HG02588 (cell line): Measurements from ENCODE around the gene TNRC6C.
"Not testable (repeated sequence)": the region's sequence is repeated elsewhere in the genome, so short reads cannot be mapped to it uniquely, and the experiment has no call there.

Source experiments
- ATAC-seq: cut with Tn5 transposase; IDR thresholded peaks from one replicate; pipeline ENCODE4 v1.9.1; 2021; ENCODE audit warnings: mild to moderate bottlenecking, moderate library complexity; ENCODE audit not compliant: unreplicated experiment

TNRC6C gene

DNA sequence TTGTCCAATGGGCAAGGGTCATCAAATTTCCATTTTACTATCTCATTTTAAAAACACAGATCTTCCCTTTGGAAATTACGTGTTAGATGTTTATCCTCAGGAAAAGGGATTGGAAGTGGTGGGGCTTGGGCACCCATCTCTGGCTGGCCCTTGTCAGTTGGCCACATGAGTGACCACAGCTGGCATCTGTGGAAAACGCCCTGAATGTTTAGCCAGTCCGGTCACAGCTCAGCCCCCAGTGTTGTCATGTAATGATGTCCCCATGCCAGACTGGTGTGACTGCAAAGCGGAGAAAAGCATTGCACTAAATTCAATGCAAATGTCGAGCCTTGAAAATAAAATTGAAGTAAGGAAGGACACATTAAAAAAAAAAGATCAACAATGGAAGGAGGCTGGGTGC lies 117.0 kb downstream of the TNRC6C start:
- no peak for ATAC-seq

GRCh38 chr17:78079253-78079652 lies 120.8 kb downstream of the TNRC6C start:
- ATAC-seq = no peak

- ATAC-seq = no peak
Observed at GRCh38 chr17:78081551-78081950, 123.0 kb downstream of the TNRC6C start.

- not testable (repeated sequence) for ATAC-seq
Observed at GRCh38 chr17:78082355-78082872, 123.9 kb downstream of the TNRC6C start.

- no peak for ATAC-seq
Observed at GRCh38 chr17:78082988-78083387, 124.5 kb downstream of the TNRC6C start.

DNA sequence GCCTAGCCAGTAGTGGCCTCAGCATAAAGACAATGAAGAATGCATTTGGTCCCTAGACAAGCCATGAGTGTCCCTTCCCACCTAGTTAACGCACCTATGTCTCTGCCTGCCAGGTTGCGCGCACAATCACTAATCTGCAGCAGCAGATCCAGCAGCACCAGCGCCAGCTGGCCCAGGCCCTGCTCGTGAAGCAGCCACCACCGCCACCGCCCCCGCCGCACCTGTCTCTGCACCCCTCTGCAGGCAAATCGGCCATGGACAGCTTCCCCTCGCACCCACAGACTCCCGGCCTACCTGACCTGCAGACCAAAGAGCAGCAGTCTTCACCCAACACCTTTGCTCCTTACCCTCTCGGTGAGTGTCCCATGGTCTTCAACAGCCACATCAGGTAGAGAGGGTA lies 128.2 kb downstream of the TNRC6C start:
- no peak for ATAC-seq

DNA sequence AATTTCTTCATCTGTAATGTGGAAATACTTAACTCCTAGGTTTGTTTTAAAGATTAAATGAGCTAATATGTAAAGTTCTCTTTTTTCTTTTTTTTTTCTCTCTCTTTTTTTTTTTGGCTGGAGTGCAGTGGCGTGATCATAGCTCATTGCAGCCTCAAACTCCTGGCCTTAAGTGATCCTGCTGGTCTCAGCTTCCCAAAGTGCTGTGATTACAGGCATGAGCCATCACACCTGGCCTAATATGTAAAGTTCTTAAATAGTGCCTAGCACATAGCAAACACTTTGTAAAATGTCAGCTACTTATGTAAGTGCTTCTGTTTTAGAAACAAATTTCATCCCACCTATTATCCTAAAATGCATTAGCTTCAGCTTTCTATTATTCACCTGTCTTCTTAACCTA lies 130.0 kb downstream of the TNRC6C start:
- no peak for ATAC-seq

DNA sequence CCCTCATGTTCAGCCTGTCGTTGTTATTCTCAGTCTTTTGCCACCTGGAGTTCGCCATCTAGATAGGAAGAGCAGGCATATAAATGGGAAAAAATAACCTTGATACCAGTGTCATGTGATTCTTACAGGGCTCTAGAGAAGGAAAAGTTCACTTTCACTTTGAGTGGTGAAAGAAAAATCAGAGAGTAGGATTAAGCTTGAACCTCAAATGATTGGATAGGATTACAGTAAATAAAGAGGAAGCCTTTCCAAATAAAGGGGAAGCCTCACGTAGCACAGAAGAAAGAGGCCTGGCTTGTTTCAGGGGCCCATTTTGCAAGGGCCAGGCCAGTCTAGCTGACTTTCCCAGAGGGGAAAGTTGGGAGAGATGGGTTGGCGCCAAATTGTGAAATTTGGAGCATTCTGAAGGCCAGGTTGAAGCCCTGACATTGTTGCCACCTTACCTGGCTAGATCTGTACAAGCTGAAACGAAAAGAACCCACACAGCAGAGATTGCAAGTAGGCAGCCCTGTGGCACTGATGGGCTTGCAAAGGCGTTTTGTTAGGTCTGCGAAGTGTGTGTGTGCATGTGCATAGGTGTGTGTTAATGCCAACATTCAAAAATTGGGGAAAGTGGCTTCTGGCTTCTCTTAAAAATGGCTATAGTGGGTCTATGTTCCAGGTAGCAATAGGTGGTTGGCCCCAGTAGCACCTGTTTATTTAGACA lies 131.2 kb downstream of the TNRC6C start:
- no peak for ATAC-seq

GRCh38 chr17:78092794-78093324 lies 134.4 kb downstream of the TNRC6C start:
- no peak for ATAC-seq

DNA sequence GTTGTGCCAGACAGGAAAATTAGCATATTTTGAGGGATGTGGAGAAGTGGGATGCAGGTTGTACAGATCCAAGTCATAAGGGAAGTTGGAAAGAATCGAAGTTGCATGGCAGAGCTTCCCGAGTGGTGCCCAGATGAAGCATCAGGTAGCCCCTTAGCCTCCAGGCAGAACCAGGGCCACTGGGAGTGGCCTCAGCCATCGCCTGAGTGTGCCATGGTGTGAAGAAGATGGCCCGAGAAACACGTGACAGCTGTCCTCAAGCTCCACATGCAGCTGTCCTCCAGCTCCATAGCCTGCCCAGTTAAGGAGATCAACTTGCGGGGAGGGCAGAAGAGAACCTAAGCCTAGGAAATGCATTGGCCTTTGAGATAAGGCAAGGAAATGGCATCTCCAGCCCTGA lies 136.5 kb downstream of the TNRC6C start:
- no peak for ATAC-seq

GRCh38 chr17:78096093-78096492 lies 137.6 kb downstream of the TNRC6C start:
- no peak for ATAC-seq

DNA sequence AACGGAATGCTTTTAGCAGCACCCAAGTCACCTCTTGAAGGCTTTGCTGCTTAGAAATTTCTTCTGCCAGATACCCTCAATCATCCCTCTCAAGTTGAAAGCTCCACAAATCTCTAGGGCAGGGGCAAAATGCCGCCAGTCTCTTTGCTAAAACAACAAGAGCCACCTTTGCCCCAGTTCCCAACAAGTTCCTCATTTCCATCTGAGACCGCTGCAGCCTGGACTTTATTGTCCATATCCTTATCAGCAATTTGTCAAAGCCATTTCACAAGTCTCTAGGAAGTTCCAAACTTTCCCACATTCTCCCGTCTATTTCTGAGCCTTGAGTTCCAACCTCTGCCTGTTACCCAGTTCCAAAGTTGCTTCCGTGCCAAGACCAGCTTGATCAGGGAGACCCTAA lies 142.6 kb downstream of the TNRC6C start:
- no peak for ATAC-seq

- ATAC-seq = no peak
Observed at GRCh38 chr17:78101542-78101941, 143.0 kb downstream of the TNRC6C start.

GRCh38 chr17:78103311-78103710 lies 144.8 kb downstream of the TNRC6C start:
- ATAC-seq = no peak

DNA sequence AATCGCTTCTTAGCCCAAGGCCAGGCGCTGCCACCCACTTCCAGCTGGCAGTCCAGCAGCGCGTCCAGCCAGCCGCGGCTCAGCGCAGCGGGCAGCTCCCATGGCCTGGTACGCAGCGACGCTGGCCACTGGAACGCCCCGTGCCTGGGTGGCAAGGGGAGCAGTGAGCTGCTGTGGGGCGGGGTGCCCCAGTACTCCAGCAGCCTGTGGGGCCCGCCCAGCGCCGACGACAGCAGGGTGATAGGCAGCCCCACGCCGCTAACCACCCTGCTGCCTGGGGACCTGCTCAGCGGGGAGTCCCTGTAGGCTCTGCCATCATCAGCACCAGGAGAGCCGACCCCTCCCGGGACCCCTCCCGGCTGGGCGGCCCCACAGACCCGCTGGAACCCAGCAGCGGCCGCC lies 146.0 kb downstream of the TNRC6C start:
- ATAC-seq = no peak

GRCh38 chr17:78105101-78105500 lies 146.6 kb downstream of the TNRC6C start:
- no peak for ATAC-seq

DNA sequence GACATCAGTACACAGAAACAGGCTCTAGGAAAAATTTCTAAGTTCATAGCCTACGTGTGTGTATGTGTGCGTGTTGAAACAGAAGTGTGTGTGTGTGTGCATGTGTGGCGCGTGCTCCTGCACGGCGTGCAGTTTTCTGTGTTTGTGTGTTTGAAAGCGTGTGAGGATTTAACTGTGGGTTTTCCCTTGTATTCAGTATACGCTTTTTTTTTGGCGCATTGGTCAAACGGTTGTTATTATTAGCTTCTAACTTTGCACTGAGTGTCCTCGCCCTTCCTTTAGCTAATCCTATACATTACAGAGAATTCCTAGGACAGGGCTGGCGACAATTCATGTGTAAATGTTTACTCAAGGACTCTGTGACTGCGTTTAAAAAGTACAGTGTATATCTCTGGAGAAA lies 147.0 kb downstream of the TNRC6C start:
- ATAC-seq = no peak

DNA sequence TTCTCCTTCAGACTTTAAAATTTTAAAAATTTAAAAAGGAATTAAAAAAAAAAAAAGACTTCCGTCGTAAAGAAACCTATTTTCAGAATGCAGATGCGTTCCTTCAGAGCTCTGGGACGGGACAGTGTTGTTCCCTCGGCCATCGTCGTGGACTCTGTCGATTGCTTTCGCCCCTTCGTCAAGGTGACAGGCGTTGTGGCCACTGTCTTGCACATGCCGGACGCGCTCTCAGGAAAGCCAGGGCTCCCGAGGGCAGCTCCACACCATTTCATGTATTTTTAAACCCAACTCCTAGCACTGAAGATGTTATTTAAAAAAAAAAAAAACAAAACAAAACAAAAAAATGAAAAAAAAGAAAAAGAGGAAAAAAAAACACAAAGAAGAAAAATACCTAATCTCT lies 147.7 kb downstream of the TNRC6C start:
- no peak for ATAC-seq

GRCh38 chr17:78107457-78107856 lies 149.0 kb downstream of the TNRC6C start:
- no peak for ATAC-seq

- ATAC-seq = no peak
Observed at GRCh38 chr17:78107976-78108725, 149.6 kb downstream of the TNRC6C start.

GRCh38 chr17:78108726-78109488 lies 150.4 kb downstream of the TNRC6C start:
- ATAC-seq = no peak

DNA sequence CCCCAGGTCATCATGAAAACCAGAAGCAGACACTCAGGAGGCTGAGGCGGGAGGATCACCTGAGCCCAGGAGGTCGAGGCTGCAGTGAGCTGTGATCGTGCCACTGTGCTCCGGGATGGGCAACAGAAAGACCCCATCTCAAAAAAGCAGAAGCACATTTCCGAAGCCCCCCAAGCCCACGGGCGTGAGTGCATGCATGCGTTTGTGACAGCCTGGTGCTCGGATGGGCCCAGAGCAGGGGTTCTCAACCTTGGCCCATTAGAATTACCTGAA lies 150.9 kb downstream of the TNRC6C start:
- no peak for ATAC-seq
